Hepatocyte (in vitro differentiated cells): ENCODE measurements around the gene ABLIM2. TPM values are rescaled to one million over a fixed set of nuclear protein-coding genes. Genes with fewer than 3 reads are reported as not detected.

Source experiments
- DNase-seq: peaks from one replicate; pipeline ENCODE4 v3.0.0-alpha.2; 2016; ENCODE audit warnings: low spot score
- H2AFZ ChIP-seq: fragments of 200-600 bp; sonication (generic); 2 replicates; pipeline ENCODE4 v1.6.0; 2016; ENCODE audit warnings: antibody characterized with exemption, mild to moderate bottlenecking
- H3K27ac ChIP-seq: fragments of 200-600 bp; sonication (generic); 2 replicates; pipeline ENCODE4 v1.5.1; 2016; ENCODE audit warnings: mild to moderate bottlenecking
- H3K27me3 ChIP-seq: fragments of 200-600 bp; sonication (generic); 2 replicates; pipeline ENCODE4 v1.6.1; 2016
- H3K36me3 ChIP-seq: fragments of 200-600 bp; sonication (generic); replicated peaks from 2 replicates; pipeline ENCODE4 v1.5.1; 2016; ENCODE audit warnings: low read depth; ENCODE audit not compliant: insufficient read depth
- H3K4me1 ChIP-seq: fragments of 200-600 bp; sonication (generic); 2 replicates; pipeline ENCODE4 v1.5.1; 2016; ENCODE audit warnings: mild to moderate bottlenecking, moderate library complexity; ENCODE audit not compliant: insufficient read depth
- H3K4me2 ChIP-seq: fragments of 200-600 bp; sonication (generic); 2 replicates; pipeline ENCODE4 v1.6.0; 2016
- H3K4me3 ChIP-seq: fragments of 200-600 bp; sonication (generic); 2 replicates; pipeline ENCODE4 v1.5.1; 2016; ENCODE audit warnings: mild to moderate bottlenecking
- H3K79me2 ChIP-seq: fragments of 200-600 bp; sonication (generic); 2 replicates; pipeline ENCODE4 v1.6.0; 2017; ENCODE audit warnings: mild to moderate bottlenecking
- H3K9me2 ChIP-seq: fragments of 200-600 bp; sonication (generic); replicated peaks from 2 replicates; pipeline ENCODE4 v1.6.0; 2017; ENCODE audit warnings: mild to moderate bottlenecking; ENCODE audit not compliant: insufficient read depth
- H3K9me3 ChIP-seq: fragments of 200-600 bp; sonication (generic); 2 replicates; pipeline ENCODE4 v1.5.1; 2016; ENCODE audit warnings: low read depth, mild to moderate bottlenecking
- H4K20me1 ChIP-seq: fragments of 200-600 bp; sonication (generic); 2 replicates; pipeline ENCODE4 v1.6.0; 2016; ENCODE audit warnings: mild to moderate bottlenecking; ENCODE audit not compliant: insufficient read depth, poor library complexity, severe bottlenecking
- EZH2 ChIP-seq: fragments of 200-600 bp; sonication (generic); IDR thresholded peaks from 2 replicates; pipeline ENCODE4 v1.6.1; 2016; ENCODE audit warnings: antibody characterized with exemption, mild to moderate bottlenecking, borderline replicate concordance
- EZH2phosphoT487 ChIP-seq: fragments of 200-600 bp; sonication (generic); IDR thresholded peaks from one replicate; pipeline ENCODE4 v1.6.1; 2018; ENCODE audit warnings: antibody characterized with exemption, mild to moderate bottlenecking, low read depth, moderate library complexity; ENCODE audit not compliant: unreplicated experiment, severe bottlenecking
- WGBS: methylation state at CpG from one replicate; pipeline ENCODE4 v1.1.6; 2016; ENCODE audit warnings: low lambda C conversion rate; ENCODE audit errors: missing lambda C conversion rate; 5-methylcytosine and 5-hydroxymethylcytosine counted together
- polyA plus RNA-seq: library from polyadenylated mRNA; unstranded; fragments of >200 nt; fragmentation: Nextera tagmentation; extraction: Ambion mirVana; gene quantifications from 2 replicates; pipeline ENCODE4 v1.2.1, GENCODE V29; 2016
- total RNA-seq: library from RNA; depleted of rRNA; stranded (reverse); fragments of >200 nt; gene quantifications from 2 replicates; pipeline ENCODE4 v1.2.3, GENCODE V29; 2014
- TF ChIP-seq, protein P1 (sequence below): fragments of 200-600 bp; sonication (generic); IDR thresholded peaks from 2 replicates; pipeline ENCODE4 v1.5.1; 2016; ENCODE audit warnings: antibody characterized with exemption, mild to moderate bottlenecking; ENCODE audit not compliant: poor library complexity

ABLIM2 gene
- total and polyA plus RNA-seq, 2 experiments from 2014 or later, result 1.7 to 2.0 TPM

DNA sequence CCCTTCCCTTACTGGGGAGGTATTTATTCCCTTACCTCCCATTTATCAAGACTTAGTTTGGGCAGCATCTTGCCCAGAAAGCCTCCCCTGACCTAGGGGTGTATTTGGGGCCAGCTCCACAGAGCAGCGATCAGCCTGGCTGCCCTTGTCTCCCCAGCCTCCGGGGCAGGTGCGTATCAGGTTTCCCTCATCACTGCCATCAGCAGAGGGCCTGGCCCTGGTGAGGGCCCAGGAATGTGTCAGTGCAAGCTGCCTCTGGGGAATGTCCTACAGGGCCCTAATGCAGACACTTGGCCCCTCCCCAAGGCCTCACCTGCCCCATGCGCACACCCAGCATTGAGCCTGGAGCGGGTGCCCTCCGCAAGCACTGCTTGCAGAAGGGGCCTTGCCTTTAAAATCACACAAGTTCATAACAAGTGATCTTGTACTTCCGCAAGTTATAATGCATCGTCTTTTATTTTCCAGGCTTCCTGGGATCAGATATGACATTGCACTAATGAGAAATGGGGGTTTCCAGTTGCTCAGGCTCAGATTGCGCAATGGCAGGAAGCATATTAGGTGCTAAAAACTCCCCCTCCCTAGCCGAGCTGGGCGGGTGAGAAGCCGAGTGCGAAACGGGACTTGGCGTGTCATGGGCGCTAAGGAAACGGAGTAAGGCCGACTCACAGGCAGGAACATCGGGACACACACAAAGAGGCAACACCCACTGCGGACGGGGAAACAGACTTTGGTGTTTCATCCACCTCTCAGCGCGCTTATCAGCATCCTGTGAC lies 193.5 kb downstream of the ABLIM2 start:
- no peak for DNase-seq
- H2AFZ ChIP-seq, result no peak overlapping the region
- H4K20me1 ChIP-seq, result no peaks in the 10 kb centered on the region
- H3K4me3 ChIP-seq, result no peak overlapping the region
- no peak overlapping the region for H3K27ac ChIP-seq
- TF ChIP-seq EZH2phosphoT487 (no peak), EZH2 (no peak)
- TF ChIP-seq, protein P1, sequence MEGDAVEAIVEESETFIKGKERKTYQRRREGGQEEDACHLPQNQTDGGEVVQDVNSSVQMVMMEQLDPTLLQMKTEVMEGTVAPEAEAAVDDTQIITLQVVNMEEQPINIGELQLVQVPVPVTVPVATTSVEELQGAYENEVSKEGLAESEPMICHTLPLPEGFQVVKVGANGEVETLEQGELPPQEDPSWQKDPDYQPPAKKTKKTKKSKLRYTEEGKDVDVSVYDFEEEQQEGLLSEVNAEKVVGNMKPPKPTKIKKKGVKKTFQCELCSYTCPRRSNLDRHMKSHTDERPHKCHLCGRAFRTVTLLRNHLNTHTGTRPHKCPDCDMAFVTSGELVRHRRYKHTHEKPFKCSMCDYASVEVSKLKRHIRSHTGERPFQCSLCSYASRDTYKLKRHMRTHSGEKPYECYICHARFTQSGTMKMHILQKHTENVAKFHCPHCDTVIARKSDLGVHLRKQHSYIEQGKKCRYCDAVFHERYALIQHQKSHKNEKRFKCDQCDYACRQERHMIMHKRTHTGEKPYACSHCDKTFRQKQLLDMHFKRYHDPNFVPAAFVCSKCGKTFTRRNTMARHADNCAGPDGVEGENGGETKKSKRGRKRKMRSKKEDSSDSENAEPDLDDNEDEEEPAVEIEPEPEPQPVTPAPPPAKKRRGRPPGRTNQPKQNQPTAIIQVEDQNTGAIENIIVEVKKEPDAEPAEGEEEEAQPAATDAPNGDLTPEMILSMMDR, result no peak
- peaks cover 28% of the 10 kb centered on the region for H3K4me1 ChIP-seq
- H3K9me3 ChIP-seq, result no peaks in the 10 kb centered on the region
- H3K36me3 ChIP-seq, result no peaks in the 10 kb centered on the region
- 82% methylated on average over 23 of the region's 23 CpGs for WGBS
- H3K27me3 ChIP-seq, result no peaks in the 10 kb centered on the region
- H3K79me2 ChIP-seq, result no peaks in the 10 kb centered on the region
- no peaks in the 10 kb centered on the region for H3K9me2 ChIP-seq
- H3K4me2 ChIP-seq, result no peak overlapping the region

DNA sequence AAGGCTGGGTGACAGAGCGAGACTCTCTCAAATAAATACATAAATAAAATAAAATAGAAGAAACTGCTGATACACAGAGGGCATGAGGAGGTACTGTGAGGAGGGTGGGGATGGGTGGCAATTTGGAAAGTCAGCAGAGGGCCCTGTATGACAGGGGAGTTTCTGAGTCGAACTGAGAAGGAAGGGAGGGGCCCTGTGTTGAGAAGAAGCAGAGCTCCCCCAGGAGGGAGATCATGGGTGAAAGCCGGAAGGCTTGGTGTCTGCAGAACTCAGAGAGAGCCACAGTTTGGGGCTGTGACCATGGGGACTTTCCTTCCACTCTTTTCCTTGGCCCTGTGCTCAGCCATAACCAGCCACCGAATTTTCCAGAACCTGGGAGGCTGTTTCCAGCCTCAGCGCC lies 194.2 kb downstream of the ABLIM2 start:
- no peak overlapping the region for H2AFZ ChIP-seq
- 87% methylated on average over 5 of the region's 5 CpGs for WGBS
- no peaks in the 10 kb centered on the region for H3K9me3 ChIP-seq
- H3K4me1 ChIP-seq, result peaks cover 22% of the 10 kb centered on the region
- H4K20me1 ChIP-seq, result no peaks in the 10 kb centered on the region
- no peak overlapping the region for H3K4me3 ChIP-seq
- no peak for DNase-seq
- TF ChIP-seq EZH2phosphoT487, result no peak
- TF ChIP-seq EZH2, result no peak
- no peaks in the 10 kb centered on the region for H3K36me3 ChIP-seq
- H3K27me3 ChIP-seq, result no peaks in the 10 kb centered on the region
- no peaks in the 10 kb centered on the region for H3K9me2 ChIP-seq
- H3K27ac ChIP-seq, result no peak overlapping the region
- H3K4me2 ChIP-seq, result no peak overlapping the region
- H3K79me2 ChIP-seq, result no peaks in the 10 kb centered on the region

DNA sequence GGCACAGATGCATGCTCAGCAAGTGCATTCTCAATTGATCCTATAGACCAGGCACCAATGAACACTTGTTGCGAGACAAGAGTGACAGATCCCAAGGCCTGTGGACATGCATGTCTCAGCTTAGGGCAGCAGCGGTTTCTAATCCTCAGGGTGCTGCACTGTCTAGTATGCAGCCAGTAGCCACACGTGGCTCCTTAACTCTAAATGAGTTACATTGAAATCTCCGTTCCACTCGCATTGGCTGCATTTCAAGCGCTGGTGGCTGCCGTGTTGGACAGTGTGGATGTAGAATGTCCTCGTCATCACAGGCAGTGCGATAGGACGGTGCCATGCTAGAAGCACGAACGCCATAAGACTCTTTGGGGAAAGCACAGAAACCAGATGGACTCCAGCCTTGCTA lies 194.9 kb downstream of the ABLIM2 start:
- DNase-seq, result no peak
- H2AFZ ChIP-seq, result no peak overlapping the region
- WGBS, result 95% methylated on average over 12 of the region's 12 CpGs
- H3K4me3 ChIP-seq, result no peak overlapping the region
- no peak overlapping the region for H3K27ac ChIP-seq
- H3K9me3 ChIP-seq, result no peaks in the 10 kb centered on the region
- no peaks in the 10 kb centered on the region for H4K20me1 ChIP-seq
- no peaks in the 10 kb centered on the region for H3K9me2 ChIP-seq
- no peak overlapping the region for H3K4me2 ChIP-seq
- peaks cover 17% of the 10 kb centered on the region for H3K4me1 ChIP-seq
- no peaks in the 10 kb centered on the region for H3K27me3 ChIP-seq
- no peaks in the 10 kb centered on the region for H3K36me3 ChIP-seq
- no peaks in the 10 kb centered on the region for H3K79me2 ChIP-seq
- TF ChIP-seq EZH2 (no peak), EZH2phosphoT487 (no peak)
- TF ChIP-seq, protein P1, result no peak
